Measurements from ENCODE around the gene ZFPM1.
"Not testable (repeated sequence)": the region's sequence is repeated elsewhere in the genome, so short reads cannot be mapped to it uniquely, and the experiment has no call there.

The ZFPM1 gene

GRCh38 chr16:88453217-88453531, at the start of gene ZFPM1:
ZFPM1 (plus strand) TSS chr16:88453280; CDS start chr16:88453639, 359 bp downstream.
- no peak for DNase-seq

- DNase-seq, result no peak
Observed at GRCh38 chr16:88403794-88404581, 49.1 kb upstream of the ZFPM1 start.

GRCh38 chr16:88404769-88405168, 48.3 kb upstream of the ZFPM1 start:
- DNase-seq, result no peak

GRCh38 chr16:88405216-88406060, 47.6 kb upstream of the ZFPM1 start:
- no peak for DNase-seq

GRCh38 chr16:88406096-88407041, 46.7 kb upstream of the ZFPM1 start:
- DNase-seq, result no peak

GRCh38 chr16:88407042-88407420, 46.0 kb upstream of the ZFPM1 start:
- no peak for DNase-seq

- DNase-seq, result no peak
Observed at GRCh38 chr16:88407807-88408206, 45.3 kb upstream of the ZFPM1 start.

GRCh38 chr16:88408561-88409142, 44.4 kb upstream of the ZFPM1 start:
- DNase-seq, result no peak

- DNase-seq, result no peak
Observed at GRCh38 chr16:88409296-88410065, 43.6 kb upstream of the ZFPM1 start.

GRCh38 chr16:88410297-88410968, 42.6 kb upstream of the ZFPM1 start:
- DNase-seq, result not testable (repeated sequence)

- no peak for DNase-seq
Observed at GRCh38 chr16:88411951-88412576, 41.0 kb upstream of the ZFPM1 start.

- DNase-seq, result no peak
Observed at GRCh38 chr16:88412766-88413165, 40.3 kb upstream of the ZFPM1 start.

GRCh38 chr16:88413231-88413630, 39.8 kb upstream of the ZFPM1 start:
- no peak for DNase-seq

- DNase-seq, result no peak
Observed at GRCh38 chr16:88413631-88414030, 39.4 kb upstream of the ZFPM1 start.

GRCh38 chr16:88414521-88415380, 38.3 kb upstream of the ZFPM1 start:
- no peak for DNase-seq

- no peak for DNase-seq
Observed at GRCh38 chr16:88415381-88415705, 37.7 kb upstream of the ZFPM1 start.

- DNase-seq, result peak; percentile 5
Observed at GRCh38 chr16:88415713-88416323, 37.3 kb upstream of the ZFPM1 start.

- no peak for DNase-seq
Observed at GRCh38 chr16:88416686-88417085, 36.4 kb upstream of the ZFPM1 start.

- DNase-seq, result no peak
Observed at GRCh38 chr16:88417684-88418476, 35.2 kb upstream of the ZFPM1 start.

Measured in NCI-H1694 (cell line).